DMS53 (cell line): ENCODE results near the gene CYFIP1.
A peak's percentile ranks its signal among the peaks of the same experiment; 100 is the strongest.

ENCODE experiments used
- DNase-seq: peaks from one replicate; lab custom pipeline; 2025; lab: John Stamatoyannopoulos, UW

The CYFIP1 gene

GRCh38 chr15:22889146-22889818 is 90.9 kb downstream of the CYFIP1 start:
- no peak for DNase-seq

GRCh38 chr15:22888120-22888859 is 91.9 kb downstream of the CYFIP1 start:
- peak; percentile 76 for DNase-seq

- peak; percentile 5 for DNase-seq
Observed at GRCh38 chr15:22887157-22887951, 92.8 kb downstream of the CYFIP1 start.

GRCh38 chr15:22885120-22885519 is 95.0 kb downstream of the CYFIP1 start:
- no peak for DNase-seq

- peak; percentile 8 for DNase-seq
Observed at GRCh38 chr15:22884344-22884743, 95.8 kb downstream of the CYFIP1 start.

GRCh38 chr15:22883196-22883595 is 97.0 kb downstream of the CYFIP1 start:
- no peak for DNase-seq

GRCh38 chr15:22881739-22882440 is 98.3 kb downstream of the CYFIP1 start:
- DNase-seq = no peak

- no peak for DNase-seq
Observed at GRCh38 chr15:22880981-22881738, 99.0 kb downstream of the CYFIP1 start.

GRCh38 chr15:22880068-22880980 is 99.8 kb downstream of the CYFIP1 start:
- DNase-seq = no peak

GRCh38 chr15:22878103-22878502 is 102.1 kb downstream of the CYFIP1 start:
- no peak for DNase-seq

- DNase-seq = no peak
Observed at GRCh38 chr15:22877607-22878006, 102.6 kb downstream of the CYFIP1 start.

- DNase-seq = no peak
Observed at GRCh38 chr15:22877117-22877516, 103.1 kb downstream of the CYFIP1 start.

GRCh38 chr15:22874966-22875365 is 105.2 kb downstream of the CYFIP1 start:
- DNase-seq = no peak

GRCh38 chr15:22874256-22874655 is 105.9 kb downstream of the CYFIP1 start:
- no peak for DNase-seq

- DNase-seq = no peak
Observed at GRCh38 chr15:22873841-22874240, 106.3 kb downstream of the CYFIP1 start.

GRCh38 chr15:22872936-22873701 is 107.0 kb downstream of the CYFIP1 start:
- DNase-seq = peak; percentile 9

- DNase-seq = no peak
Observed at GRCh38 chr15:22871481-22872086, 108.6 kb downstream of the CYFIP1 start.

- DNase-seq = no peak
Observed at GRCh38 chr15:22870865-22871264, 109.3 kb downstream of the CYFIP1 start.

- DNase-seq = no peak
Observed at GRCh38 chr15:22869856-22870255, 110.3 kb downstream of the CYFIP1 start.
